HTERT RPE-1 (cell line): ENCODE results near the gene HMGN3.

Source experiments
- in situ Hi-C: fragments of 300-500 bp; cut with MboI; formaldehyde crosslinking; loops from 4 replicates; pipeline ENCODE4 v1.14.3; 2020; ENCODE audit warnings: low sequenced_read_pairs

Gene HMGN3

GRCh38 chr6:79233611-79234149 is 802 bp downstream of the HMGN3 start:
- in situ Hi-C loops = no loop called here

- in situ Hi-C loops = no loop called here
These were observed 1.6 kb downstream of the HMGN3 start for GRCh38 chr6:79232696-79233462.

- in situ Hi-C loops = no loop called here
These were observed 2.8 kb downstream of the HMGN3 start for GRCh38 chr6:79231666-79232065.

GRCh38 chr6:79231101-79231500 is 3.4 kb downstream of the HMGN3 start:
- in situ Hi-C loops = no loop called here

GRCh38 chr6:79230149-79230548 is 4.3 kb downstream of the HMGN3 start:
- in situ Hi-C loops = no loop called here

DNA sequence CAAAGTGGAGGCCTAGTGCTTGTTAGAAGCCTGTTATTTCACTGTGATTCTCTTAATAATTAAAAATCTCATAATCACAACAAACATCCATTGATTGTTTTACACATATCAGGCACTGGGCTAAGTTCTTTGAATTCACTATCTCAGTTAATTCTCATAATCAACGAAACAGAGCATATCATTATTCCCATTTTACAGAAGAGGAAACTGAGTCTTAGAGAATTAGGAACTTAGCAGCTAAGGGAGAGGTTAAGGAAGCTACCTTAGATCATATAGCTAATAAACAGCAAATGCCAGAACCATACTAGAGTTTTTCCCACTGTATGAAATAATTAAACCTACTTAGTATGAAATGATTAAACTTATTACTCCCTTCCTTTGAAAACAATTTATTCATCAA is 7.0 kb downstream of the HMGN3 start:
- in situ Hi-C loops = no loop called here

DNA sequence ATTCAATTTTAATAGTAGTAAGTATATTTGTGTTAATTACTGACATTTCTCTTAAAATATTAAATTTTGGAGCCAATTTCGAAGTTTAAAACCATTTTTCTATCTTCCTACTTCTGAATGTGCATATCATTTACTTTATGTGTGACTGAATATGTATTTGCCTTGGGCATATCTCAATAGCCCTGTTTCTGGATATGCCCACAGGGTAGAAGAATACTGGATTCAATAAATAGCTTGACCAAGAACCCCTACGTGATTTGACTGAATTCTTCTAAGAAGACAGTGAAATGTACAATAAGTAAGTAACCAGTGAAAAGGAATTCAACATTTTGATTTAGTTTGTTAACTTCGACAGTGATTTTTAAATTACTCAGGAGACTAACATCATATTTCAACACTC is 7.8 kb downstream of the HMGN3 start:
- in situ Hi-C loops = no loop called here

GRCh38 chr6:79225717-79226599 is 8.5 kb downstream of the HMGN3 start:
- in situ Hi-C loops = no loop called here

GRCh38 chr6:79223611-79224404 is 10.7 kb downstream of the HMGN3 start:
- in situ Hi-C loops = no loop called here

DNA sequence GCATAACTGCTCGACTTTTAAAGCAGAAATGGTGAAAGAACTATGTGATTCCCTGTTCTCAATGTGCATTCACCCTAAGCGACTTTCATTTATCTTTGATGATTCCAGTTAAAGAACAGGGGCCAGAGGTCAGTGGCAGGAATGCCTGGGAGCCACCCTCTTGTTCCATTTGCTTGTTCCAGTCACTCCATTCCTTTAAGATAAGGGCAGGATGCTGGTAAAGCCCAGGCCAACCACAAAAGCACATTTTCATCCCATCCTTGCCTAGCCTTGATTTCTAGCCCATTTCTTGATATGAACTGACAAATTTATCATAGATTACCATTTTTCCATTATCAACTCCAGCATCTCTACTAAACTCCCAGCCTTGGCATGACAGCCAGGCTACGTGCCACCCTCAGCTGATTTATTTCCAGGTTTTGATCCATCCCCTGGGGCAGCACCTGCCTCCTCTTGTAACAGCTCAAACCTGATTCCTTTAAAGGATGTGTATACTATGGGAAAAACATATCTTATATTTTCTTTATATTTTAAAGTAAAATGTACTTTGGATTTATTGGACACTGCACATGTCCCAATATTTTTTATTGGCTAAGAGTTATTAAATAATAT is 19.2 kb downstream of the HMGN3 start:
- in situ Hi-C loops = no loop called here

DNA sequence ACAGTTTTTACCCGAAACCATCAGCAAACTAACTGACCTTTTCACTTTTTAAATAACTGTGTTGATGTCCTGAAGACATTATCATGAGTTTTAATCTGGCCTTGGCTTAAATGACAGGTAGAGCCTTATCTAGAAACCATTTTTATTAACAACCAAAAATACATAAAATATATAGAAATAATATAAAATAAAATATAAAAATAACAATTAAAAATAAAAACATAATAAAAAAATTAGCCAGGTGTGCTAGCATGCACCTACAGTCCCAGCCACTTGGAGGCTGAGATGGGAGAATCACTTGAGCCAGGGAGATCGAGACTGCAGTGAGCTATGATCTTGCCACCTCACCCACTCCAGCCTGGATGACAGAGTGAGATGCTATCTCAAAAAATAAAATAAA is 21.6 kb downstream of the HMGN3 start:
- in situ Hi-C loops = no loop called here

- in situ Hi-C loops = no loop called here
These were observed 25.7 kb downstream of the HMGN3 start for GRCh38 chr6:79208816-79209215.

DNA sequence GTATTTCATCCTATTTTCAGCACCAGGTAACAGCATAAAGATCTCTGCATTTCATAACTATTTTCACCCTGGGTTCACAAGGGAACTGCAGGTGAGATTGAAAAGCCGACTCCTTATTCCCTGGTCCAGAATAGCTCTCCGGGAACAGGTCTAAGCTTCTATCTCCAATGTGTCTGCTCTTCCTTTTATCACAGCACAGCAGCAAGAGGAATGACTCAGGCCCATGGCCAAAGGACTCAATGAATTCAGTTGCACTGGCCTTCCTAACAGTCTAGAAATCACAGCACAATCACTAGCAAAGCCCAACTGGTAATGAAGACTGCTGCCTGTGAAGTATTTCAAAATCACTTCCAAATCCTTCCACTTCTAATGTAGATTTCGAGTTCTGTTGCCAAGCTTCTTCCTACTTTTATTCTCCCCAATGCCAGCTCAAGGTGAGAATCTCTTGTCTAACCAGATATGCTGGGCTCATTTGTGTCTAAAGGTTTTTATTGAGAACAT is 30.7 kb downstream of the HMGN3 start:
- in situ Hi-C loops = no loop called here

DNA sequence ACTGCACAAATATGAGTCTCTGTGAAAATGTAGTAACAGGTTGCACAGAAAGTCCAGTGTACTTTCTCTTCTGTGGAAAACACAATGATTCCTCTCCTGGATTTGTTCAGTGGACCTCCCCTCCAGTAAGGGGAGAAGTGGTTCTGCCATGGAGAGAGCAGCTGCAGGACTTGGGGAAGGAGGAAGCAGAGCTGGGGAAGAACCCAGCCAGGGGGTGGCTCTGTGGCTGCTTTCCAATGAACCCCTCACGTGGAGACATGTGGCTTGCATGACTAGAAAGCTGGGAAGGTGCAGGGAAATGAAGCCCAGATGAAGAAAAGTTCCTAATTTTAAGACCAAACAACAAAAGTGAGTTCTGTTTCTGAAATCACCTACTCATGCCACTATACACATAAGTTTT is 31.9 kb downstream of the HMGN3 start:
- in situ Hi-C loops = no loop called here

- in situ Hi-C loops = no loop called here
These were observed 32.5 kb downstream of the HMGN3 start for GRCh38 chr6:79201983-79202382.

DNA sequence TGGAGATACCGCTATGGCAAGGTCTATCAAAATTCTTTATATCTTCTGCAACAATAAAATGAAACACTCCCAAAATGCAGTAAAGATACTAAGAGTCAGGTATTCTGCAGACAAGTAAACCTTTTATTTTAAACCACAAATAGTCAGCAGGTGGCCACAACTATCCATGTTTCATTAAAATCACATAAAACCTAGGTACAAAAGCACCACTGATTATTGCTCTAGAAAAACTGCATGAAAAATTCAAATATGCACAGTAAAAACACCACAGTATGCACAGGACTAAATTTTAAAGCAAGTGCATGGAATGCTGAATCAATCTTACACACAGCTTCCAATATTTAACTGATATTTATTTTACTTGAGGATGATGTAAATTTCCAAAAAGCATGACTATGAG is 33.3 kb downstream of the HMGN3 start:
- in situ Hi-C loops = no loop called here

GRCh38 chr6:79196912-79197311 is 37.6 kb downstream of the HMGN3 start:
- in situ Hi-C loops = no loop called here

- in situ Hi-C loops = no loop called here
These were observed 40.5 kb downstream of the HMGN3 start for GRCh38 chr6:79193971-79194370.

GRCh38 chr6:79189760-79190350 is 44.6 kb downstream of the HMGN3 start:
- in situ Hi-C loops = no loop called here

GRCh38 chr6:79188885-79189480 is 45.5 kb downstream of the HMGN3 start:
- in situ Hi-C loops = no loop called here
